Stimulated activated CD4-positive, alpha-beta T cell treated with anti-CD3 and anti-CD28 coated beads, Interleukin-4, amount 100 ng/mL, for 4 hours (primary cell): ENCODE measurements around the gene ERC2.
A peak's percentile ranks its signal among the peaks of the same experiment; 100 is the strongest.
"Not testable (repeated sequence)": the region's sequence is repeated elsewhere in the genome, so short reads cannot be mapped to it uniquely, and the experiment has no call there.

Experiments used
- DNase-seq, 2 experiments: peaks; one replicate each; pipeline ENCODE4 v3.0.0-alpha.2; 2020

ERC2 gene

DNA sequence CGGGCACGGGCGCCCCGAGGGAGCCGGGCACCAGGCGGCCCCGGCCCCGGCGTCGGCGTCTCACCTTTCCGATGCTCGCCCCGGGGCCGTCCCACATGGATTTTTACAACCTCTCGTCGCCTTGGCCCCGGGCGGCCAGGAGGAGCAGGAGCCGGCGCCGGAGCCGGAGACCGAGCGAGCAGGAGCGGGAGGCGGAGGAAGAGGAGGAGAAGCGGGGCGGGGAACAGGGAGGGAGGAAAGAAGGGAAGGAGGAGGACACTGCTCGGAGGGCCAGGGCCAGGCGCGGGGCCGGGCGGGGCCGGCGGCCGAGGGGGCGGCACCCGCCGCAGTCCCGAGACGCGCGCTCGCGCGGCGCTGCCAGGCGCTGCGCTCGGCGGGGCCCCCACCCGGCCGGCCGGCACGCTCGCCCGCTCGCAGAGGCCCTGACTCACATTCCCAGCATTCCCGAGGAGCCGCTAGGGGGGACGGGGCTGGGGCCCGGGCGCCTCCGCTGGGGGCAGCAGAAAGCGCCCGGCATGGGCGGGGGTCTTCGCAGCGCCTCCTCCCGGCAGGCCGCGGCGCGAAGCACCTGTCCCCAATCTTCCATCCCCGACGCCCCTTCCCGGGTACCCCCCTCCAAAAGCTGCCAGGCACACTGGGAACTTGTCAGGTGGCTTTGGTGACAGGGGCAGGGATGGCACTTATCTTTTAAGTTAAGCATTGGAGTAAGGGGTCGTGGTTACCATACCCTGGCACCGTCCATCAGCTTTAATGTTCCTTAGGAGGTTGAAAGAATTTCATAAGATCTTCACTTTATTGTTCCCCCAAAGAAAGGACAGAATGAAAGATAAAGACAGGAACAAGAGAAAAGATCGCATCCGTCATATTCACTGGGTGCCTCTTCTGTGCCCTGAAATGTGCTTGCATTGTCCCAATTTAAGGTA is at the start of gene ERC2:
Gene ERC2 (minus strand): TSS at position 284 of the 923 bp plus-strand sequence.
- DNase-seq: peak in 1 of 2 experiments; percentile 0

DNA sequence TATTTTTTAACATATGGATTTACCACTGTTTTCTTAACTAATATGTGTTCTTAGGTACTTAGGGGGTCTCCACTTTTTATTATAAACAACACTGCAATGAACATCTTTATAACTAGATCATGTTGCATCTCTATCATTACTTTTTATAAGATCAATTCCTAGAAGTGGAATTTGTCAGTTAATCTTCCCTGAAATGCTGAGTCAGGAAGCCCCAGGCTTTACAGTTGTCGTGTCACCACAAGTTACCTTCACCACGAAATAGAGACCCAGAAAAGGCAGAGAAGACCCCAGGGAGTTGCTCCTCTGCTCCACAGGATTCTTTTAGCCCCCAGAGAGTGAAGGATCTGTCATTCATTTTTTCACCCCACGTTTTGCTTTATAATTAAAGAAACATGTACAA is 34.5 kb upstream of the ERC2 start:
- no peak for DNase-seq

DNA sequence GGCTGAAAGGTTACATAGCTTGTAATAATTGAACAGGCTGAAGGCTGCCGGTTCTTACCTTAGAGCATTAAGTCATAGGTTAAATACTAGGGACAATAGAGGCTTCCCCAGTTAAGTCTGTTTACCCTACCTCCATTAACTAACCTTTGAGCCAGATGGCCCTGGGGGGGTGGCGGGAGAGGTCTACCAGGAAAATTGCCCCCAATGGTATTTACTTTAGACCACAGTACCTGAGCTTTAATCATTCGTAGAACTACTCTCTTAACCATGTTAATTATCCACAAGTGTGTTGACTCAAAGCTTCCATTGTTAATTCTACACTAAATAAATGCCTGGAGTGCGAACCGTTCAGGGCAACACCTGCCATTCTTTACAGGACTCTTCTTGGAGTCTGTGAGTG is 28.1 kb upstream of the ERC2 start:
- DNase-seq: not testable (repeated sequence)

DNA sequence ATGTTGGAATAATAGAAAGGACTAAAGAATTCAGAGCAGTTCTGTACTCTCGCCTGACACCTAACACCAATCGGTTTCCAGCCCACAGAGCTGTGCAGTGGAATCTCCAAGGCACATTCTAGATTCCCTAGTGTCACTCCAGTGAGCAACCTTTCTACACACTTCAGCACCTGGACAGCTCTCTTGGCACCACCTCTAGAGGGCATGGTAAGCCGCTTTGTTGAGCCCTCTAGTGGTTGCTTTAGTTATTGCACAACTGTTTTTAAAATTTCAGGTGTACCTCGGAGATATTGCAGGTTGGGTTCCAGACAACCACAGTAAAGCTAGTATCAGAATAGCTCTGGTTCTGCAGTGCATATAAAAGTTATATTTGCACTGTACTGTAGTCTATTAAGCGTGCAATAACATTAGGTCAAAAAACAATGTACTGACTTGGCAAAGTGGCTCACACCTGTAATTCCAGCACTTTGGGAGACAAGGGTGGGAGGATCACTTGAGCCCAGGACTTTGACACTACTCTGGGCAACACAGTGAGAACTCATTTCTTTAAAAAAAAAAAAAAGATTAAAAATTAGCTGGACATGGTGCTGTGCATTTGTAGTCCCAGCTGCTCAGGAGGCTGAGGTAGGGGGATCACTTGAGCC is 26.5 kb upstream of the ERC2 start:
- peak; percentile 55 to 60 for DNase-seq

DNA sequence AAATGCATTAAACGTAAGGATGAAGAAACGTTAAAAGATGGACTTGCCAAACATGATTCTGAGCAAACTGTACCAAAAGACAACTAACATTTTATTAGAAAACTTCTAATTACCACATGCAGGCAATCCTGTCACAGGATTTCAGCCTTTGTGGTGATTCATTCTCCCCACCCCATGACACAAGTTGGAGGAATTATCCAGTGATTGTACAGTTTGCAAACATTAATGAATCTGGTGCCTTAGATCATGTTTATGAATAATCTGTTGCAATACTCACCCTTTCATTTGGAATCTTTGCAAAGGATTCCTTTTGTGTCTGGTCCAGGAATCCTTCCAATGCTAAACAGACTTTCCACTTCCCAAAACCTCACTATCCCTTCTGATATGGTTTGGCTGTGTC is 23.3 kb upstream of the ERC2 start:
- DNase-seq: no peak

DNA sequence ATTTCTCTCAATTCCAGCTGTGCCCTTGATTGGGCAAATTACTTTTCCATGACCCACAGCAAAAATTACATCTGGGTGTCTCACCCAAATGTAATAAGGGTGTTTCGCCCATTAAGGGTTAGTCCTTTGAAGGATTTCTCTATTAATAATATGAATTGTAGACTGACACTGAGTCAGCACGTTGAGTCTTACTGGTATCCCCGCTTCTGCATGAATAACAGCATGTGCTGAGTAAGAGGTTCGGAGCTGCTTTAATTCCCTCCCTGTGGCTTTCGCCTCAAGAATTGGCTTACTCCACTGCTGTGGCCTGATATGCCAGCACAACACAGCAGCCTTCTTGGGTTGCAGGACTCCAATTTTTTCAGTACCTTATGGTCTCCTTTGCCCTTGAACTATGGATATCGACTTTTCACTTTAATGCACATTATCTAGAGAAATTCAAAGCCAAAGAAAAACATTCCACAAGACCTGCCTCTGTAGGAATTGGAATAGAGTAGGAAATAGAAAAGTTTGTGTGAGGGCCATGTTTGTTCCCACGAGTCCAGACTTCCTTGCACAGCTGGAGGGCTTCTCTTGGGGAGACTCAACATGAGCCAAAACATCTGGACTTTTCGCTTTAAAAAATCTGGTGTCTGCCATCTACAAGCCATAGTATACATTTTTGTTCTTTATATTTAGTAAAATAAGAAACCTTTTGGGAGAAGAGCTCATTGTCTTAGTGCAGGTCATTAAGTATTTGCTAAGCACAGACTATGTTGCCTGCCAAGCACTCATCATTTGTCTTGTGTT is 20.7 kb upstream of the ERC2 start:
- DNase-seq: no peak

DNA sequence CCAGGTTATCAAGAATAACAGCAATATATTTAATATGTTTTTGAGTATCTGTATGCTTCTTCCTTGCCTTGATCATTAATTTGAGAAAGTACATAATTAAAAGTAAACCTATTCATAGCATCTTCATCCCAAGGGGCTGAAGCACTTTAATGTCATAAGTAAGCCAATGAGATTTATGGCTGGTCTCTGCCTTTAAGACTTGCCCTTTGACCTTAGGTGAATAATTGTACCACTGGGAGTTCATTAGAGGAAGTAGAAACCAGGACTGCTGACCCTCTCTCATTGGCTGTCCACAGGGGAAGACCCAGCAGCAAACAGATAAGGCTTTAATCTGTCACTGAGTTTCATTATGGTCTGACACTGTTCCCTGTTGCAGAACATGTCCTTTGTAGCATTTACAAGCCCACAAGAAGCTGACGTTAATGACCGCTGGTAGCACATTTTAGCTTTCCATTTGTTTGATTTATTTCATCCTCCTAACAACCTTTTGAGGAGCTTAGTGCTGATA is 16.3 kb upstream of the ERC2 start:
- no peak for DNase-seq

DNA sequence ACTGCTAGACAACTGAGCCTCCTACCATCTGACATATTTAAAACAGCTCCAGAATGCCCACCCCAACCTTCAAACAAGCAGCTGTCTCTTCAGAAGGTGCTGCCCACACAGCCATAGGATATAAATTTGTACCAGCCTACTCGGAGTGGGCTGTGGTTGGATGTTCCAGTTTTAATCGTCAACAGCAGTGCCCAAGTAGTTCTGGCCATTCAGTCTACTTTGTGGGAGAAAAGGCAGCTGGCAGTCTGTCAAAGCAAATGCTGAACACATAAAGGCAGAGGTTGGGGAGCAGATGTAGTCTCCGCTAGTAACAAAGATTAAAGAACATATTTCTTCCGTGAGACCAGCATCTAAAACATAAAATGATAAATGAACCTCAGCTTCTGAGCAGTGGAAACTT is 15.9 kb upstream of the ERC2 start:
- DNase-seq: no peak

DNA sequence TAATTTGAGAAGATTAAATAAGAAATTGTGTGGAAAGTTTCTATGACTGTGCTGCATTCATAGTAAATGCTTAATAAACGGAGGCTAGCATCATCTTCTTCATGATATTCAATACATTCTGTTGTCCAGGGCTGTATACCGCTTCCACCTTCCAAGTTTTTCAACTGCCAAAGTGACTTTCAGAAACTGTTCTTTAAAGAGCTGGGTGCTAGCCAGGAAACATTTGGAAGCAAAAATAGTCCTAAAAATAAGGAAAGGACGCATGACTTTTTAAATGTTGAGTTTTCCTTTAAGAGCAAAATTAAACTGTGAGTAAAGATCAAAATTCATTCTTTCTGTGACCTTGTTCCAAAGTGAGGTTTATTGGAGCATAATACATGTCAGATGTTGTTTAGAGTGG is 9.4 kb upstream of the ERC2 start:
- DNase-seq: no peak

DNA sequence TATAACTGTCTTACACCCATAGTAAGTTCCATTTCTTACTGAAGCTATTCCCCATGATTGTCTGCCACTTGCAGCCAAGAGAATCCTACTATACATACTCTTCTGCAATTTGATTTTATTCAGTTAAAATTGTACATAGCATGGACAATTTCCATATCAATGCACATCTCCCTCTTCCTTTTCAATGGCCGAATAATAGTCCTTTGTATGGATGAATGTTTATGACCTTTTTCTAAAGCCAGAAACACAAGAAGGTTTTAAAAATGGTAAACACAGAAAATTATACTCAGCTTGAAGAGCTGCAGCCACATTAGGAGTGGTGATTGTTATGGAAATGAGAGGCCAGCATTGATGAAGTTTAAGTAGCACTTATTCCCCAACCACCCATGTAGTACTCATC is 8.5 kb upstream of the ERC2 start:
- DNase-seq: no peak

DNA sequence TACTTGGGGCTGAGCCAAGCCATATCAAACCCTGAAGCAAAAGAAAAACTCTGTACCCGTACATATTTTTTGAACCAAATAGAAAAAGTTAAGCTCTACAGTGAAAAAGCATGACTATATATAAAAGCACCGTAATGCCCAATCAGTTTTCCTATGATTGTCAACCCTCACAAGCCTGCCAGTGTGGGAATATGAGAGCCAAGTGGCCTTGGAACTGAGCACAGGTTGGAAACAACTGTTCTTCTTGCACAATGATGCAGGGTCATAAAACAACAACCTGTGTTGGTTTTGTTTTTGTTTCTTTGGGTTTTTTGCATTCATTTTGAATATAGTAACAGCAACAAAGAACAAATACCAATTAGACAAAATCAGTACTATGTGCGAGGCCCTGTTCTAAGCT is 3.5 kb upstream of the ERC2 start:
- DNase-seq: no peak

DNA sequence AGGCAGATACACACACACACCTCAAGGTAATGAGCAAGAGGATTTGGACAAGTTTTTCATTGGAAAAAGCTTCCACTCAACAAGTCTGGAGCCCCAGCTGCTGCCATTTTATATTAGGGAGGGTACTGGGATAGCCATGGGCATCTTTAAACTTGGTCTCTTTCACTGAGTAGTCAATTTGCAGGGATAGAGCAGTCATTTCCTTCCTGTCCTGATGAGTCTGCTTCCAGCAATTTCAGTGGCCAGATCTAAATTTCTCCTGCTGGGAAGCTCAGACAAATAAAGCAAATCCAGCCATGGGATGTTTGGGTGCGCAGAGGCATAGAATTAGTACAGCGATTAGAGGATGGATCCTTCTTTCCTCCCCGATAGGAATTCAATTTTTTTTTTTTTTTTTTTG is 874 bp upstream of the ERC2 start:
- no peak for DNase-seq

DNA sequence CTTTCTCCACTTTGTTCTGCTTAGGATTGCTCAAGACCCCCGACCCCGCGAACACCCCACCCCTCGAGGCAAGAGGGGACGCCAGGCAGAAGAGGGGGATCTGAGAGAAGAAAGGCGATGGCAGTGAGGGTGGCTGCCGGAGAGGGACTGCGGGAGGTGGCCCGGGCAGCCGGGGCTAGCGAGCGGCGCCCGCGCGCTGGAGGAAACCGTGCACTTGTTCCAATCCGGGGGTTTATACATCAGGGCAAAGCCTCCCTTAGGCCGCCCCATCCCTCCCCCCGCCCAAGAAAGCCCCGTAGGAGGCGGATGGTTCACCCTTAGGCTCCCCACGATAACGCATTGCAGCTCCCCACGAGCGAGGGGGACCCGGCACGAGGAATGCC is 475 bp downstream of the ERC2 start:
- DNase-seq: no peak

DNA sequence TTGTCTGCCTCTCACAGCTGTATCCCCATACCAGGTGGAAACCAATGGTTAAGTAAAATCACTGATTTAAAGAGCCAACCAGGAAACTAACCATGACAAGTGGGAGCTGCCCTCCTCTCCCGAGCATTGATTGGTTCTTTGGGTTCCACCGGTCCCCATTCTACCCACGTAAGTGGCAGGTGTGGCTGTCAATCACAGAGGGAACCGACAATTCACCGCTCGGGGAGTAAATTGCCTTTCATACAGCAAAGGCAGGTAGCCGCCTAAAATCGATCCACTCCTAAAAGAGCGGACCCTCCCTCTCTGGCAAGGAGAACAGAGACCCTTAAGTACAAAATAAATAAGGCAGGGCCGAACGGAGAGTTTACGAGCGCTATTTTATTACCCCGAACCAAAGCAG is 1.2 kb downstream of the ERC2 start:
- peak; percentile 12 to 17 for DNase-seq

DNA sequence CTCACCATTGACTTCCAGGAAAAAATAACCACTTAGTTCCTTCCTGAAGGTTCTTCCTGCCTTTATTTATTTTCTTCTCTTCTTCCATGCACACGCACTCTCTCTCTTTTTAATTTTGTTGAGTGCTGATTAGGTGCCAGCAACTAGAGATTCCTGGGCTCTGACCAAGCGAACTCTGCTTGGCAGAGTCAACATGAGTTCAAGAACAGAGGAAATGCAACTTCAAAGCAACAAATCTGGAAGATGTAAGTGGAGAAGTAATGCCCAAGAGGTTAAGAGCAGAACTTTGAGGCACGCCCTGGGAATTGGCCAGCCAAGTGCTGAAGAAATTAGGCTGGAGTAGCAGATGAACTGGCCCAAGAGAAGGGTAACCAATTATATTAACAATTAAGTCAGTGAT is 8.5 kb downstream of the ERC2 start:
- DNase-seq: no peak

DNA sequence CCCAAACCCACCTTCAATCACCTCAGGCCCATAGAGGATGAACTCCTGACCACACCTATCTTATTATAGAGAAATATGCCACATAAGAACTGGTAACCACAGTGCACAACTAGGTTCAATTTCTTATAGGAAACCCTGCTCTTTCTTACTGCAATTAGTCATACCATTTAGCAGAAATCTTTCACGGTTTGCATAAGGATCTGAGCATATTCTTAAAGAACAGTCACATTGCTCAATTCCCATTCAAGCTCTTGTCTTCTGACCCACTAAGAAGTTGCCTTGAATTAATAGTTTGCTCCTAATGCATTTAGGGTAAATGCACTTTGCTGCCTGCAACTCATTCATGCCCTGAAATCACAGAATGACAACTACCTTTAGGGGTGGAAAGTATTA is 9.2 kb downstream of the ERC2 start:
- no peak for DNase-seq

DNA sequence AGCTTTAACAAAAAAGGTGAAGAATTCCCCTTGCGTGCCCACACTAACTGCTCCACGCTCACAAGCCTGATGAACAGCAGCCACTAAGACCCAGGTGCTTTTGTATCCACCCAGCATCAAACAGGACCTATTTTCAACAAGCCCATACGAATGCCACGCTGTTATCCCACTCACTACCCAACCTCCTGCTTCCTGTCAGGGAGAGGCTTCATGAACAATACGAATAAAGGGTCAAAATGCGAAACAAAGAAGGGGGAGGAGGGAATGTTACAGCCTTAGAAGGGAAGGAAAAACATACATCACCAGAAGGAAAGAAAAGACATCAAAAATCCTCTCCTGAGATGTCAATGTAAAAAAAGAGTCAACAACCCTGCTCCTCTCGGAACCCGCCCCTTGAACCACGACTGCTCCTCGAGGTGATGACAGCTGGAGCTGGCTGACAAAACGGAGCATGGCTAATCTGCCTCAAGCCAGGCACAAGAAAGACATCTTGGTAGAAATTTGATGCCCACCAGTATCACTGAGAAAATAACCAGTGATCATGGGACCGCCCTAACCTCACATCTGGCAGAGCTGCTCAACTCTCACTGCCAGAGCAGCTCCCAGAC is 9.7 kb downstream of the ERC2 start:
- DNase-seq: no peak

DNA sequence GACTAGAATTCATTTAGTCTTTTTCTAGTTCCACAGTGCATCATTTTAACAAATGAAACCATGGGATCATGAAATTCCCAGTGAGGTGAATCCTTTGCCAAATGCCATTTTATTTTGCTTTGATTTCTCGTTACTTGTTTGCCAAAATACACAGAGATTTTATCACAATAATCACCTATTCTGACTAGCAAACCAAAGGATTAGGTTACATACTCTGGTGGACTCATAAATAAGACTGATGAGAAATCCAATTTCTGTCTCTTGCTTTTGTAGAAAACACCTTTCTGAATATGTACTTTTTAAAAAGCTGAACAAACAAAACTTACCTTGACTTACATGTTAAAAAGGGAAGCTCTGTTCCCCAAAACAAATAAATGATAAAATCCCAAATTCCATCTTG is 12.2 kb downstream of the ERC2 start:
- DNase-seq: no peak

DNA sequence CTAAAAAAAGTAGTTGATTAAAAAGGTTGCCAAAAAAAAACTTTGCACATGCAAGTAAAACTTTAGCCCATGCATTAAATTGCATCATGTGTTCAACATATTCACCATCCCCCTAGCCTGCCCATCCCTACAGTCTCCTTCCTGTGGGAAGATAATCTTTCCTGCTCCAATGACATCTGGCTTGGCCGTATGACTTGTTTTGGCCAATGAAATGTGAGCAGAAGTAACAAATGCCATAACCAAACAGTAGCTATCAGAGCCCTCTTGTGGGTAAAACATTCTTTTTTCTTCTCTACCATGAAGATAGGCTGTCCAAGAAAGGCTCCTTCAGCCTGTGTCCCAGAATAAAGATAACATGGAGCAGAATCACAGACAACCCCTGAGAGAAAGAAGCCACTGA is 15.3 kb downstream of the ERC2 start:
- DNase-seq: no peak

DNA sequence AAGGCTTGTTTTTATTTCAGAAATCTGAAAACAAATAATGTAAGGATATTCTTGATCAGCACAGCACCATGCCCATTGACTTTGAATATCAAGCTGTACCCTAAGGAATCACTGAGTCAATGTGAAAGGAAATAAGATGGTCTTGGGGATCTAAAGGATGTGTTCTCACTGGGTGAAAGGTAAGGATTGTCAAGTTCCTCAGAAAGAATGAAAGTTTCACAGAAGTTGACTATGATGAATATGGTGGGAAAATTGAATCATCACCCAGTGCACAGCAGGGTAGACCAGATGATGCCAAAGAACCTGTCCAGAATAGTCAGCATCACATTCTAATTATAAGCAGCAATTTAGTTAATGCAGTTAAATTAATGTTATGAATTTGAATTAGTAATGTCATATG is 16.2 kb downstream of the ERC2 start:
- no peak for DNase-seq

DNA sequence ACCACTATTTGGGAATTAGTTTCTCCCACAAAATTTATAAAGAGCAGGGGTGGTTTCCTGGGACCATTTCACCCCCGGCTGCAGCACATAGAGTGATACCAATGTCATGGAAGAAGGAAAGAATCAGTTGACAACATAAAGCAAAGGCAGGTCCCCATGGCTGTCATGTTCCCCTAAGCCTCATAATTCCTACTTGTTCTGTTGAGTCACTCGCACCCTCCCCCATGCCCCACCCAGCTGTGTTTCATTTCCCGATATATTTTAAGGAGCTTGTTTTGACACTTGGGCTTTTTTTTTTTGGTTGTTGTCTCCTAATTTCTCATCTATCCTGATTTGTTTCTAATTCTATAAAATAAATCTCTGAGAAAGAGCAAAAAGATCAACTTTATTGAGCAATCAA is 24.9 kb downstream of the ERC2 start:
- no peak for DNase-seq

DNA sequence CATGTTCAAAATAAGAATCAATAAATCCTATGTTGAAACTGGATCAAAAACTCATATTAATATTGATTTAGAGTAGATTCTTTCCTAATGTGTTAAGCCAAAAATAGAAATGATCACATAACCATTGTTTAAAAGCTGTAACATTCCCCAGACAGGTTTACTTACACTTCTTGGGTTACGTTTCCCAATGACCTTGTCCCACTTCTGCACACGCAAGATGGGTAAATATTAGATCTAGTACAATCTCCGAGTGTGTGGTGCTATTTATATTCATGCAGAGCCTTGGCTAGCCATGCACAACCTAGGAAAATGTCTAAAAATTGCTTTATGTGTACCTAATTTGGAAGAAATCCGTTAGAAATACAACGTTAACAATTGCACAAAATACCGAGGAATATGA is 39.6 kb downstream of the ERC2 start:
- DNase-seq: no peak

DNA sequence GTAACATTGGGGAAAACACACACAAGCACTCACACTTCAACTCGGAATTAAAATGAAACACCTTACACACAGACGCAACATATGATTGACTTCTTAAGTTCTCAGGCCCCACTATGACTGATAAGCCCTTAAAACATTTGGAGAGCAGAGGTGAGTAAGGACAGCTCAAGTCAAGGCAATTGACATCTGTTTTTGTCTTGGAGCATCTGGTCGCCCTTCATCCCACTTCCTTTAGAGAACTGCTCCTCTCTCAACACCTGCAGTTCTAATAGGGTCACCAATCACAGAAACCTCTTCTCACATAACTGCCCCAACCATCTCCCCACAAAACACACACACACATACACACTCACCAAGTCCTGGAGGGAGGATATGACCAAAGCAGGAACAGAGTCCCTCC is 43.4 kb downstream of the ERC2 start:
- DNase-seq: no peak
